ENCODE results near the gene MEDAG.

Gene MEDAG

GRCh38 chr13:30865123-30866049 lies 40.7 kb upstream of the MEDAG start:
- Histone ChIP-seq H3K4me3 (ENCODE audit: low read depth in 1 of 5, low read length in 5 of 5) (peak overlapping the region in 4 of 5 donors; percentile 1 to 26 (median 12)), H3K27me3 (ENCODE audit: control insufficient read depth in 5 of 5, insufficient read depth in 4 of 5, low read length in 5 of 5) (no peaks in the 10 kb centered on the region), H3K9ac (ENCODE audit: low read length in 5 of 5) (peak overlapping the region in 3 of 5 donors; percentile 54 to 59 (median 57)), H3K36me3 (ENCODE audit: control insufficient read depth in 5 of 5, insufficient read depth in 5 of 5, low read length in 5 of 5) (no peaks in the 10 kb centered on the region), H3K27ac (ENCODE audit: low read depth, low read length) (peak overlapping the region; percentile 84), H3K9me3 (ENCODE audit: control insufficient read depth in 5 of 5, low read length in 5 of 5) (no peaks in the 10 kb centered on the region), H3K4me1 (ENCODE audit: control insufficient read depth in 5 of 5, insufficient read depth in 5 of 5, low read length in 5 of 5) (peaks cover 4 to 73% (median 63%) of the 10 kb centered on the region in 5 donors)

GRCh38 chr13:30866677-30867076 lies 39.4 kb upstream of the MEDAG start:
- H3K9ac ChIP-seq (ENCODE audit: low read length in 5 of 5) = peak overlapping the region in 1 of 5 donors; percentile 54
- peaks cover 4 to 83% (median 70%) of the 10 kb centered on the region in 5 donors for H3K4me1 ChIP-seq (ENCODE audit: control insufficient read depth in 5 of 5, insufficient read depth in 5 of 5, low read length in 5 of 5)
- no peaks in the 10 kb centered on the region for H3K9me3 ChIP-seq (ENCODE audit: control insufficient read depth in 5 of 5, low read length in 5 of 5)
- no peak overlapping the region for H3K4me3 ChIP-seq (ENCODE audit: low read depth in 1 of 5, low read length in 5 of 5)
- peak overlapping the region; percentile 84 for H3K27ac ChIP-seq (ENCODE audit: low read depth, low read length)
- H3K27me3 ChIP-seq (ENCODE audit: control insufficient read depth in 5 of 5, insufficient read depth in 4 of 5, low read length in 5 of 5) = no peaks in the 10 kb centered on the region
- no peaks in the 10 kb centered on the region for H3K36me3 ChIP-seq (ENCODE audit: control insufficient read depth in 5 of 5, insufficient read depth in 5 of 5, low read length in 5 of 5)

DNA sequence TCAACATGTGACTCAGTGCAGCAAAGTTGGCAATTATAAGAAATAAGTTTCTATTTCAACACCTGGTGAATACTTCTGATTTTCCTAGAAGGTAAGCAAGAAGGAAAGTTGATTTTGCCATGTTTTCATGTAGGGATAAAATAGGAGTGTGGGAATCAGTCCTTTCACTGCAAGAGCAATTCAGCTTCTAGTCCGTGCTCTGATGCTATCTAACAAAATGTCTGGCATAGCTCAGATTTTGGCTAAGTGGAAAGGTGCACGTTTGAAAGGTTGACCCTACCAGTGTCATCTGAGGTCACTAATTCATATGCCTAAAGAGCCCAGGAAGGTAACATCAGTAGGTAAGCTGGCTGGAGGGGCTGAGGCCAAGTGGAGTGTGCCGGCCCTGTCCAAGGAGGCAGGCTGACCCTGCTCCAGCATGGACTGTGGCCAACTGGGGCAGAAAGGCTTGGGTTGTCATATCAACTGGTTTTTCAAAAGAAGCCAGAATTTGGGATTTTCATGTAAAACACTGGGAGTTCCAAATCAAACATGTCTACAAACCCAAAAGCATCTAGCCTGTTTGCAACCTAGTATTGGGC lies 38.9 kb upstream of the MEDAG start:
- H3K27me3 ChIP-seq (ENCODE audit: control insufficient read depth in 5 of 5, insufficient read depth in 4 of 5, low read length in 5 of 5) = no peaks in the 10 kb centered on the region
- no peak overlapping the region for H3K27ac ChIP-seq (ENCODE audit: low read depth, low read length)
- H3K36me3 ChIP-seq (ENCODE audit: control insufficient read depth in 5 of 5, insufficient read depth in 5 of 5, low read length in 5 of 5) = no peaks in the 10 kb centered on the region
- H3K4me1 ChIP-seq (ENCODE audit: control insufficient read depth in 5 of 5, insufficient read depth in 5 of 5, low read length in 5 of 5) = peaks cover 4 to 86% (median 73%) of the 10 kb centered on the region in 5 donors
- H3K9me3 ChIP-seq (ENCODE audit: control insufficient read depth in 5 of 5, low read length in 5 of 5) = no peaks in the 10 kb centered on the region
- H3K9ac ChIP-seq (ENCODE audit: low read length in 5 of 5) = no peak overlapping the region
- no peak overlapping the region for H3K4me3 ChIP-seq (ENCODE audit: low read depth in 1 of 5, low read length in 5 of 5)

GRCh38 chr13:30868799-30869470 lies 37.1 kb upstream of the MEDAG start:
- no peak overlapping the region for H3K9ac ChIP-seq (ENCODE audit: low read length in 5 of 5)
- H3K27ac ChIP-seq (ENCODE audit: low read depth, low read length) = peak overlapping the region; percentile 69
- peaks cover 4 to 85% (median 74%) of the 10 kb centered on the region in 5 donors for H3K4me1 ChIP-seq (ENCODE audit: control insufficient read depth in 5 of 5, insufficient read depth in 5 of 5, low read length in 5 of 5)
- no peaks in the 10 kb centered on the region for H3K36me3 ChIP-seq (ENCODE audit: control insufficient read depth in 5 of 5, insufficient read depth in 5 of 5, low read length in 5 of 5)
- no peak overlapping the region for H3K4me3 ChIP-seq (ENCODE audit: low read depth in 1 of 5, low read length in 5 of 5)
- H3K9me3 ChIP-seq (ENCODE audit: control insufficient read depth in 5 of 5, low read length in 5 of 5) = no peaks in the 10 kb centered on the region
- H3K27me3 ChIP-seq (ENCODE audit: control insufficient read depth in 5 of 5, insufficient read depth in 4 of 5, low read length in 5 of 5) = no peaks in the 10 kb centered on the region

GRCh38 chr13:30869491-30869890 lies 36.6 kb upstream of the MEDAG start:
- Histone ChIP-seq H3K9ac (ENCODE audit: low read length in 5 of 5) (no peak overlapping the region), H3K4me1 (ENCODE audit: control insufficient read depth in 5 of 5, insufficient read depth in 5 of 5, low read length in 5 of 5) (peaks cover 4 to 82% (median 72%) of the 10 kb centered on the region in 5 donors), H3K27me3 (ENCODE audit: control insufficient read depth in 5 of 5, insufficient read depth in 4 of 5, low read length in 5 of 5) (peaks cover 0 to under 1% (median 0%) of the 10 kb centered on the region in 5 donors), H3K4me3 (ENCODE audit: low read depth in 1 of 5, low read length in 5 of 5) (peak overlapping the region in 1 of 5 donors; percentile 17), H3K9me3 (ENCODE audit: control insufficient read depth in 5 of 5, low read length in 5 of 5) (no peaks in the 10 kb centered on the region), H3K36me3 (ENCODE audit: control insufficient read depth in 5 of 5, insufficient read depth in 5 of 5, low read length in 5 of 5) (no peaks in the 10 kb centered on the region), H3K27ac (ENCODE audit: low read depth, low read length) (peak overlapping the region; percentile 69)

- H3K4me3 ChIP-seq (ENCODE audit: low read depth in 1 of 5, low read length in 5 of 5) = peak overlapping the region in 2 of 5 donors; percentile 13 to 30
- H3K36me3 ChIP-seq (ENCODE audit: control insufficient read depth in 5 of 5, insufficient read depth in 5 of 5, low read length in 5 of 5) = no peaks in the 10 kb centered on the region
- no peaks in the 10 kb centered on the region for H3K9me3 ChIP-seq (ENCODE audit: control insufficient read depth in 5 of 5, low read length in 5 of 5)
- peaks cover 4 to 74% (median 64%) of the 10 kb centered on the region in 5 donors for H3K4me1 ChIP-seq (ENCODE audit: control insufficient read depth in 5 of 5, insufficient read depth in 5 of 5, low read length in 5 of 5)
- H3K27me3 ChIP-seq (ENCODE audit: control insufficient read depth in 5 of 5, insufficient read depth in 4 of 5, low read length in 5 of 5) = peaks cover 0 to 3% (median 0%) of the 10 kb centered on the region in 5 donors
- H3K27ac ChIP-seq (ENCODE audit: low read depth, low read length) = peak overlapping the region; percentile 69
- peak overlapping the region in 2 of 5 donors; percentile 28 to 52 for H3K9ac ChIP-seq (ENCODE audit: low read length in 5 of 5)
These were observed 35.8 kb upstream of the MEDAG start for GRCh38 chr13:30870049-30870884.

DNA sequence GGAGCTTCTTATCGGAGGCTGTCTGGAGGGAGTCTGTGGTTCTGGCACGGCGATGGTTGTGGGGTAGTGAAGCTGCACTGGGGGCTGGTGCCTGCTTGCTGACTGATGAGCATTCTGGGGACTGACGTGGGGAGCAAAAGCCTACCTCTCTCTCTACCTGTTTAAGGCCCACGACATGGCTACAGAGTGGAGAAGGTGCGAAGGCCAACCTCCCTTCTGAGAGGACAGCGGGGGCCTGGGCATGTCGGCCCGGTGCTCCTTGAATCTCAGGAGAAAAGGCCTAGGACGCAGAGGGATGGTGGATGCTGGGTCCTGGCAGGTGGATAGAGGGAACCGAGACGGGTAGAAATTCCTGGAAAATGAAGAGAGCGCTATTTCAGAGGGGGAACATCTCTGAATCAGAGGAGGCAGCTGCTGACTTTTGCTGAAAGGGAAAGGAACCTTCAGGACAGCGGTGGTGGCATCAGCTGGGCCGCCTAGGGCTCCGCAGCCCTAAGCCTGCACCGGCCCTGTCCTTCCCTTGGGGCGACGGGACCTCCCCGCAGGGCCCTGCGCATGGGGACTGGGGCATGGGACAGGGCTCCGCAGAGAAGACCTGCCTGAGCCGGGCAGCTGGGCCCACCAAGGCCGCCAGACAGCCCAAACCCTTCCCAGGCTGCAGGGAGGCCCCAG lies 35.0 kb upstream of the MEDAG start:
- no peaks in the 10 kb centered on the region for H3K36me3 ChIP-seq (ENCODE audit: control insufficient read depth in 5 of 5, insufficient read depth in 5 of 5, low read length in 5 of 5)
- peak overlapping the region; percentile 50 for H3K27ac ChIP-seq (ENCODE audit: low read depth, low read length)
- H3K9ac ChIP-seq (ENCODE audit: low read length in 5 of 5) = no peak overlapping the region
- H3K4me1 ChIP-seq (ENCODE audit: control insufficient read depth in 5 of 5, insufficient read depth in 5 of 5, low read length in 5 of 5) = peaks cover 4 to 66% (median 59%) of the 10 kb centered on the region in 5 donors
- peaks cover 0 to 3% (median 0%) of the 10 kb centered on the region in 5 donors for H3K27me3 ChIP-seq (ENCODE audit: control insufficient read depth in 5 of 5, insufficient read depth in 4 of 5, low read length in 5 of 5)
- no peak overlapping the region for H3K4me3 ChIP-seq (ENCODE audit: low read depth in 1 of 5, low read length in 5 of 5)
- H3K9me3 ChIP-seq (ENCODE audit: control insufficient read depth in 5 of 5, low read length in 5 of 5) = no peaks in the 10 kb centered on the region

DNA sequence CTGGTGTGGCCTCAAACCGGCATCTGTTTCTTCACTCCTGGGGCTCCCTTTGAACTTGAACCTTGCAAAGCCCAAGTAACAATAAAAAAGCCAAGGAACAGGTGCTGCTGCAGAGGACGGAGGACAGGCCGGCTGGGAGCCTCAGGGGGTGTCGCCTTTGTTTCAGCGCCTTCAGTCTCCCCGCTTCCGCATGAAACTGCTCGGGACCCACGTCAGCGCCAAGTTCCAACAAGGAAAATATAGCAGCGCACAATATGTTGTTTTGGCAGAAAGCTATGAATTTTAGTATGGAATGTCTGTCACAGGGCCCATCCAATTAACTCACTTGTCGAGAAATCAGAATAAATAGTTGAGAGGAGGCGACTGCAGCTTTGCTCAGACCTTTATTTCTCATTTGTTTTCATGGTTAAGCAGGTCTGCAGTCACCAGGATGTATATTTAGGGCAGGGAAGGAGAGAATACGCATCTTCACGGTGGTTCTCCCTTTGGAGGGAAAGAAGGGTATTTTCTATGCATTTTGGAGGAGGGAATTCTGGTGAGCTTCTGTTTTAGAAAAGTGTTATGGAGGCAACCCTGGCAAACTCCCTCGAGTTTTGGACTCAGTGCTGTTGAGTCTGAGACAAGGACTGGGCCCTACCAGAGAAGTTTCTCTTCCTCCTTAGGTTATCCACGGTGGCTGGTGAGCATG lies 34.3 kb upstream of the MEDAG start:
- H3K27me3 ChIP-seq (ENCODE audit: control insufficient read depth in 5 of 5, insufficient read depth in 4 of 5, low read length in 5 of 5) = peaks cover 0 to 3% (median 0%) of the 10 kb centered on the region in 5 donors
- no peak overlapping the region for H3K9ac ChIP-seq (ENCODE audit: low read length in 5 of 5)
- H3K9me3 ChIP-seq (ENCODE audit: control insufficient read depth in 5 of 5, low read length in 5 of 5) = no peaks in the 10 kb centered on the region
- no peak overlapping the region for H3K4me3 ChIP-seq (ENCODE audit: low read depth in 1 of 5, low read length in 5 of 5)
- H3K36me3 ChIP-seq (ENCODE audit: control insufficient read depth in 5 of 5, insufficient read depth in 5 of 5, low read length in 5 of 5) = no peaks in the 10 kb centered on the region
- peak overlapping the region; percentile 52 for H3K27ac ChIP-seq (ENCODE audit: low read depth, low read length)
- peaks cover 4 to 62% (median 54%) of the 10 kb centered on the region in 5 donors for H3K4me1 ChIP-seq (ENCODE audit: control insufficient read depth in 5 of 5, insufficient read depth in 5 of 5, low read length in 5 of 5)
